GM10248 (cell line): ENCODE results near the gene C6.
"Not testable (repeated sequence)": the region's sequence is repeated elsewhere in the genome, so short reads cannot be mapped to it uniquely, and the experiment has no call there.

ENCODE experiments used
- CTCF ChIA-PET: fragments of 300-600 bp; sonication (Branson Sonifier 250); formaldehyde crosslinking; extraction: SDS; loops from one replicate; lab custom pipeline; 2021; ENCODE audit warnings: antibody characterized with exemption; lab: Yijun Ruan, JAX
- POLR2A ChIA-PET: fragments of 350-650 bp; sonication (Branson Sonifier 250); formaldehyde crosslinking; extraction: SDS; loops from one replicate; lab custom pipeline; 2020; ENCODE audit warnings: antibody characterized with exemption; lab: Yijun Ruan, JAX
- DNase-seq: peaks from one replicate; pipeline ENCODE4 v3.0.0; 2012; ENCODE audit errors: extremely low spot score
- CTCF ChIP-seq: IDR thresholded peaks from 2 replicates; pipeline ENCODE4 v1.5.1; 2012; ENCODE audit warnings: mild to moderate bottlenecking, low read depth; ENCODE audit errors: extremely low read depth, missing control alignments, control extremely low read depth

C6 gene

GRCh38 chr5:41223962-41224361 is 10.6 kb upstream of the C6 start:
- TF ChIP-seq CTCF, result no peak
- ChIA-PET POLR2A (no interaction called here), CTCF (no interaction called here)
- no peak for DNase-seq

- DNase-seq, result no peak
- TF ChIP-seq CTCF, result no peak
- ChIA-PET POLR2A (no interaction called here), CTCF (no interaction called here)
Measured at GRCh38 chr5:41219658-41220269, 6.4 kb upstream of the C6 start.

- ChIA-PET CTCF (no interaction called here), POLR2A (no interaction called here)
- TF ChIP-seq CTCF, result no peak
- DNase-seq, result no peak
Measured at GRCh38 chr5:41218929-41219657, 5.8 kb upstream of the C6 start.

GRCh38 chr5:41214182-41214581 is 850 bp upstream of the C6 start:
- DNase-seq, result no peak
- ChIA-PET CTCF (interaction anchor here (0.8 to 1.8 kb wide), 3 partner anchors 9 to 92 kb away, joined by 3 to 4 read pairs (median 3); no protein-coding TSS in a partner anchor), POLR2A (no interaction called here)
- no peak for TF ChIP-seq CTCF

- ChIA-PET POLR2A (no interaction called here), CTCF (interaction anchor here (1.6 to 1.8 kb wide), 2 partner anchors 8 kb away, joined by 3 to 4 read pairs; no protein-coding TSS in a partner anchor)
- DNase-seq, result no peak
- TF ChIP-seq CTCF, result no peak
Measured at GRCh38 chr5:41212935-41213334, 397 bp downstream of the C6 start.

GRCh38 chr5:41211417-41211816 is 1.9 kb downstream of the C6 start:
- CTCF ChIA-PET, result interaction anchor here (1.6 kb wide), 1 partner anchor 10 kb away, joined by 3 read pairs; no protein-coding TSS in a partner anchor
- POLR2A ChIA-PET, result no interaction called here
- no peak for TF ChIP-seq CTCF
- DNase-seq, result no peak

- DNase-seq, POLR2A ChIA-PET: not testable (repeated sequence)
- CTCF ChIA-PET, result interaction anchor here (1.0 to 1.6 kb wide), 2 partner anchors 8 to 113 kb away, joined by 3 to 4 read pairs; partner anchors contain the start of gene C6
Measured at GRCh38 chr5:41205475-41205874, 7.9 kb downstream of the C6 start.
